GM15510 (cell line): Measurements from ENCODE around the gene POLDIP2.
A peak's percentile ranks its signal among the peaks of the same experiment; 100 is the strongest.

Experiments
- POLR2A ChIP-seq: IDR thresholded peaks from 3 replicates; pipeline ENCODE4 v1.6.1; 2011; ENCODE audit warnings: borderline replicate concordance; ENCODE audit not compliant: insufficient read length; ENCODE audit errors: extremely low read depth

POLDIP2 gene

DNA sequence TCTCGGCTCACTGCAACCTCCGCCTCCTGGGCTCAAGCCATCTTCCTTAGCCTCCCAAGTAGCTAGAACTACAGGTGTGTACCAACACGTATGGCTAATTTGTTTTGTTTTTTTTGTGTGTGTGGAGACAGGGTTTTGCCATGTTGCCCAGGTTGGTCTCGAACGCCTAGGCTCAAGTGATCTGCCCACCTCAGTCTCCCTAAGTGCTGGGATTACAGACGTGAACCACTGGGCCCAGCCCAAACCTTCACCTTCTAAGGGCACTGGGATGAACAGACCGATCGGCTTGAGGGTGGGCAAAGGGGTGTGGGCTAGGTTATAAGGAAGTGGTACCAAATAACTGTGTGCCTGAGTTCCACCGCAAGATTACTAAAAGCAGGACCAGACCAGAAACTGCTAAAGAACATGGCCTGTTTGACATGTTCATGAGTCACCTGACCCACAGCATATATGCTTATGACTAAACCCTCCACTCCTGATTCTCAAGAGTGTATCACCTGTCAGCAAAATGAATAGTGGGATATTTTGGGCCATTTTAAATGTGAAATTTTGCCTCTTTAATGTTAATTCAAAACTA, 30.2 kb downstream of the POLDIP2 start:
- TF ChIP-seq POLR2A = no peak

DNA sequence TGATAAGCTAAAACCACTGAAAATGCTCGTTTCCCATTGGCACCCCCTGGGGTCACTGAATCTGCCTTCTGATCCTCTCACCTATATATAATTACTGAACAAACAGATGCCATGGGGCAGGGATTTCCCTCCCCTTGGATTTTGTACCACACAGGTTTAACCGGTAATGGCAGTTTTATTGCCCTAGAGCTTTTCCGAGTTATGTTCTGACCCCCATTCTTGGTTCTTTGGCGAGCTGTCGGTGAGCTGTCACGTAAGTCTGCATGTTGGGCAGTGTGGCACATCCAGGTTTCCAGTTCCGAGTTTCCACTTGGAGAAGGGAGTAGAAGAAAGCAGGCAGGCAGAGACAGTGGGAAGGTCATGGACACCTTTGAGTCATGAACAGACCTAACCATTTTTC, 31.2 kb downstream of the POLDIP2 start:
- TF ChIP-seq POLR2A = no peak

GRCh38 chr17:28325211-28325610, 32.1 kb downstream of the POLDIP2 start:
- TF ChIP-seq POLR2A = no peak

GRCh38 chr17:28324781-28325180, 32.5 kb downstream of the POLDIP2 start:
- no peak for TF ChIP-seq POLR2A

GRCh38 chr17:28324267-28324745, 33.0 kb downstream of the POLDIP2 start:
- TF ChIP-seq POLR2A = no peak

GRCh38 chr17:28320215-28321061, 36.9 kb downstream of the POLDIP2 start:
- TF ChIP-seq POLR2A = no peak

- TF ChIP-seq POLR2A = no peak
Measured at GRCh38 chr17:28319598-28319935, 37.8 kb downstream of the POLDIP2 start.

GRCh38 chr17:28318759-28319597, 38.3 kb downstream of the POLDIP2 start, which contains the start of gene TMEM97:
TSS of gene TMEM97 (plus strand) at chr17:28319200. CDS start at chr17:28319240, 40 bp downstream.
- peak; percentile 70 for TF ChIP-seq POLR2A

DNA sequence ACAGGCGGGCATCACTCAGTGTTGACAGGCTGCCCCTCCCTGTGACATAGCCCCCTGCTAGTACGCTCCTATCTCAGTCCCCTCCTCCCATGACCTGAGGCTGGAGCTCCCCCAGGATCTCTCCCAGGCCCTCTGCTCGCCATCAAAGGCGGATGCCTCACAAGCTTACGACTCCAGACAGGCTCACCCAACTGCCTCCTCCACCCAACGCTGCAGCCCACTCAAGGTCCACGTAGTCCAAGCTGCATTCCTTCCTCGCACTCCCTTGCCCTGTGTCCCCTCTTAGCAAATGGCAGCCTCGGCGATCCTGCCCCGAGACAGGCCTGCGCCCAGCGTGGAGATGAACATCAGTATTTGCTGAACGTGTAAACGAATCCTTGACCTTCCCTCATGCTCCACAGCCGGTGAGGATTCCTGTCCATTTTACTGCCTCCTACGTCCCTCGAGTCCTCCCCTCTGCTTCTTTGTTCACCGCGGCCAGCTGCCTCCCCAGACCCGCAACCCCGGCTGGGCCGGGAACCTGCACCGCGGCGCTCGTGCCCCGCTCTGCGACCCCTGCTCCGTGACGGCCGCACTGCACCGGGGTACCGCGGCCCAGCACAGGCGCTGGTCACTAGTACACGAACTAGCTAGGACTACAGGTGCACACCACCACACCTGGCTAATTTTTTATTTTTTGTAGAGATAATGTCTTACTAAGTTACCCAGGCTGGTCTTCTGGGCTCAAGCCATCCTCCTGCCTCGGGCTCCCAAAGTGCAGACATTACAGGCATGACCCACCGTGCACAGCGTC, 39.2 kb downstream of the POLDIP2 start:
- TF ChIP-seq POLR2A = no peak

DNA sequence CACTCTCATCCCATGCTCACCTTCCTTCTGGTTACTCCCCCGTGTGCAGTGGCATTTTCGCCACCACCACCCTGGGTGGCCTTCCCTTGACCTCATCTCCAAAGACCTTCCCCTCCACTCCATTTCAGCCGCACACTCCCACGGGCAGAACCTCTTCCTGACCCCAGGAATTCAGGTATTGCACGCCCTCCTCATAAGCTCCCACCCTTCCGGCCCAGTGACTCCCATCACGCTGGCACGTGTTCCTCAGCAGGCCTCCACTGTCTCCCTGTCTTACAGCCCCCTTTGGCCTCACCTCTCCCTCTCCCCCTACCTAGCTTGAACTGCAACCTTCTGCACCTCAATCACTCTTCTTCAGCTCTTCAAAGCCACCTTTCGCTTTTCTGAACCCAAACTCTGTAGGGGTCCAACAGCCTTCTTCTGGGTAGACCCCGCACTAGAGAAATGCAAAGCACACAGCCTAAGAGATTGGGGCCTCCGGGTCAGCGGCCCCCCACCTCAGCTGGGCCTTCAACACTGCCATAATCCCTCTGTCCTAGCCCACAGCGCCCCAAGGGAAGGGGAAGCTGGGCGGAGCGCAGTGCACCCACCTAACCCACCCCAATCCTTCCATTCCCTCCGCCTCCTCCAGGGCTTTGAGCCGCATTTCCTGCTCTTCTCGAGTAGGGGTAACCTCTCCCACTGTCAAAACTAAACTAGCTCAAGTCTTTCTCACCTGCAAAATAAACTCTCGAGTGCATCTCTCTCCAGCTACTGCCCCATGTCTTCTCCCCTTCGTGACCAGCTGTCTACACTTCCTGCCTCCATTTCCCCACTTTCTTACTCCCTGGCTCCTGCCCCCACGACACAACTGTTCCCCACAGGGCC, 40.0 kb downstream of the POLDIP2 start:
- no peak for TF ChIP-seq POLR2A

DNA sequence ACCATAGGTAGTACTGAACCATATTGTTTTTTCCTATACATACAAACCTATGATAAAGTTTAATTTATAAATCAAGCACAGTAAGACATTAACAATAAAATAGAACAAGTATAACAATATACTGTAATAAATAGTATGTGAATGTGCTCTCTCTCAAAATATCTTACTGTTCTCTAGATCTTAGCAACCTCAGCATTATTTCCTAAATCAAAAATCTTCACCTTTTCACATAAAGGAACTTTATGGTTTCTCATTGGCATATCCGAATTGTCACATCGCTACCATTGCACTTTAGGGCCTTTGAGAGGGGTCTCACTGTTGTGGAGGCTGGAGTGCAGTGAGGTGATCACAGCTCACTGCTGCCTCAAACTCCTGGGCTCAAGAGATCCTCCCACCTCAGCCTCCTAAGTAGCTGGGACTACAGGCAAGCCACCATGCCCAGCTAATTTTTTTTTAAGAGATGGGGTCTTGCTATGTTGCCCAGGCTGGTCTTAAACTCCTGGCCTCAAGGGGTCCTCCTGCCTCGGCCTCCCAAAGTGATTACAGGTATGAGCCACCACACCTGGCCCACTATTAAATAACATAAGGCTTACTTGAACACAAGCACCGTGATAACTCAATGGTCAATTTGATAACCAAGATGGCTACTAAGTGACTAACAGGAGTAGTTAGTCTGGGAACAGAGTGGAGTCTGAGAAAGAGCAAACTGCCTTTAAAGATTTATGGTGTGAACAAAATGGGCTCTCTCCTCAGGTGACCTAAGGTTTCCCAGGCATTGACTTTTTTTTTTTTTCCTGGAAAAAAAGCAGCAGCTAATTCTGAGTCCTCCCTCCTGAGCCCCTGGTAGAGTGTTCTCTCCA, 41.3 kb downstream of the POLDIP2 start:
- no peak for TF ChIP-seq POLR2A

- no peak for TF ChIP-seq POLR2A
Measured at GRCh38 chr17:28313841-28314240, 43.5 kb downstream of the POLDIP2 start.
